Mesenteric fat pad (tissue), 1 donor: ENCODE measurements around the gene CCDC146. TPM values are rescaled to one million over a fixed set of nuclear protein-coding genes. Genes with fewer than 3 reads are reported as not detected.
"Not testable (repeated sequence)": the region's sequence is repeated elsewhere in the genome, so short reads cannot be mapped to it uniquely, and the experiment has no call there.

ENCODE experiments used
- DNase-seq: peaks from one replicate; pipeline ENCODE4 v3.0.0-alpha.2; 2020; ENCODE audit warnings: low spot score
- total RNA-seq: library from RNA; stranded (reverse); fragmentation: NEBNext Ultra II Directional; extraction: Animal tissue kit (Norgen Biotek cat#: 25700); gene quantifications from one replicate; pipeline ENCODE4 v1.2.1, GENCODE V29; 2021
- donor health status: DM: yes; HTN: yes; CAD: no.

CCDC146 gene
- total RNA-seq, 1 donor from 2014 or later: 11.4 TPM

GRCh38 chr7:77327067-77327931, 204.9 kb downstream of the CCDC146 start:
- DNase-seq: no peak

GRCh38 chr7:77327932-77328628, 205.7 kb downstream of the CCDC146 start:
- DNase-seq: no peak

- no peak for DNase-seq
Measured at GRCh38 chr7:77328669-77329068, 206.3 kb downstream of the CCDC146 start.

- no peak for DNase-seq
Measured at GRCh38 chr7:77329466-77330168, 207.2 kb downstream of the CCDC146 start.

- no peak for DNase-seq
Measured at GRCh38 chr7:77330169-77330882, 207.9 kb downstream of the CCDC146 start.

GRCh38 chr7:77331938-77332695, 209.7 kb downstream of the CCDC146 start:
- no peak for DNase-seq

GRCh38 chr7:77334039-77334438, 211.6 kb downstream of the CCDC146 start:
- not testable (repeated sequence) for DNase-seq

GRCh38 chr7:77335581-77335980, 213.2 kb downstream of the CCDC146 start:
- no peak for DNase-seq

- DNase-seq: no peak
Measured at GRCh38 chr7:77337456-77337990, 215.1 kb downstream of the CCDC146 start.

- no peak for DNase-seq
Measured at GRCh38 chr7:77338260-77338659, 215.8 kb downstream of the CCDC146 start.

- DNase-seq: no peak
Measured at GRCh38 chr7:77338883-77339629, 216.6 kb downstream of the CCDC146 start.

GRCh38 chr7:77339726-77340125, 217.3 kb downstream of the CCDC146 start:
- no peak for DNase-seq

Other genes with a start within 250 kb of the CCDC146 start
- not detected for gene SPDYE17, start 90.3 kb upstream of the CCDC146 start, total RNA-seq
- 0.42 TPM for gene SPDYE18, start 60.1 kb upstream of the CCDC146 start, total RNA-seq
- gene FGL2, start 77.2 kb downstream of the CCDC146 start, total RNA-seq: 34.4 TPM